ENCODE measurements around the gene HNF4A. TPM values are rescaled to one million over a fixed set of nuclear protein-coding genes. Genes with fewer than 3 reads are reported as not detected.

Gene HNF4A
- total and polyA plus RNA-seq, 2 of the 13 experiments (the other 11 are each of a cell fraction or from before 2014, with no cell fraction given) = 80.9 to 169 TPM

DNA sequence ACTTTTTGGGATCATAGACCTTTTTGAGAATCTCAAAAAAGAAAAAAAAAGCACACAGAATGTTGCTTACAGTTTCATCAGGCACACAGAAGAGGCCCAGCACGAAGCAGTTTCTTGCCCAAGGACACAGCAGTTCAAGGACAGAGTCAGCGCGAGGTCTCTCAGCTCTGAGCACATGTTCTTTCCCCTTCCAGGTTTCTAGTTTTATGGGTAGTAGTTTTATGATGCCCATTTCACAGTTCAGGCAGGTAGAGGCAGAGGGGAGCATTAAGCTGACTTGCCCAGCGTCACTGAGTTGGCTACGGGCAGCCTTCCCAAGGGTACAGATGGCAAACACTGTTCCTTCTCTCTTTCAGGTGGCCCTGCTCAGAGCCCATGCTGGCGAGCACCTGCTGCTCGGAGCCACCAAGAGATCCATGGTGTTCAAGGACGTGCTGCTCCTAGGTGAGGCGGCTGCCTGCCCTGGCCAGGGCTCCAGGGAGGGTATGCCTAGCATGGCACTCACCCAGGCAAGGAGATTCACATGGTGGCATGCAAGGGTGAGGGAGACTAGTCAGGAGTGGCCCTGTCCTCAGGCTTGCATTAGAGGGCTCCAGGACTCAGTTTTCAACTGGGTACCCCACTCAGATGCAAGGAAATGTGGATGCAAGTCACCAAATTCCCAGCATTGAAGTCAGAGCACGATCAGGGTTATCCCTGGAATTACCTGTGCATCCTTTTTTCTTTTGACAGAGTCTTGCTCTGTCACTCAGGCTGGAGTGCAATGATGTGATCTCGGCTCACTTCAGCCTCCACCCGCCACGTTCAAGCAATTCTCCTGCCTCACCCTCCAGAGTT is 62.8 kb downstream of the HNF4A start (continued):
- 0 out of 2 replicates have a peak, but pooled peaks have one; percentile 15 for TF ChIP-seq MIER2 (CRISPR knock-in tag; IDR thresholded peaks at IDR 0.05)
- TF ChIP-seq TBX2 (CRISPR knock-in tag; IDR thresholded peaks at IDR 0.05; ENCODE audit: borderline replicate concordance) = peak; percentile 84
- peak; percentile 78; the same call in 1 of the 2 replicates for TF ChIP-seq IRX3 (CRISPR knock-in tag; IDR thresholded peaks at IDR 0.05; ENCODE audit: borderline replicate concordance, low read depth)
- TF ChIP-seq RBM39 (IDR thresholded peaks at IDR 0.05; ENCODE audit: low read depth, low read length, poor library complexity, severe bottlenecking) = no peak
- peak; percentile 99 for TF ChIP-seq ZMYM3 (CRISPR knock-in tag; IDR thresholded peaks at IDR 0.05)
- peak; percentile 65 for TF ChIP-seq ARNTL (CRISPR knock-in tag; IDR thresholded peaks at IDR 0.05)
- TF ChIP-seq, protein P1, sequence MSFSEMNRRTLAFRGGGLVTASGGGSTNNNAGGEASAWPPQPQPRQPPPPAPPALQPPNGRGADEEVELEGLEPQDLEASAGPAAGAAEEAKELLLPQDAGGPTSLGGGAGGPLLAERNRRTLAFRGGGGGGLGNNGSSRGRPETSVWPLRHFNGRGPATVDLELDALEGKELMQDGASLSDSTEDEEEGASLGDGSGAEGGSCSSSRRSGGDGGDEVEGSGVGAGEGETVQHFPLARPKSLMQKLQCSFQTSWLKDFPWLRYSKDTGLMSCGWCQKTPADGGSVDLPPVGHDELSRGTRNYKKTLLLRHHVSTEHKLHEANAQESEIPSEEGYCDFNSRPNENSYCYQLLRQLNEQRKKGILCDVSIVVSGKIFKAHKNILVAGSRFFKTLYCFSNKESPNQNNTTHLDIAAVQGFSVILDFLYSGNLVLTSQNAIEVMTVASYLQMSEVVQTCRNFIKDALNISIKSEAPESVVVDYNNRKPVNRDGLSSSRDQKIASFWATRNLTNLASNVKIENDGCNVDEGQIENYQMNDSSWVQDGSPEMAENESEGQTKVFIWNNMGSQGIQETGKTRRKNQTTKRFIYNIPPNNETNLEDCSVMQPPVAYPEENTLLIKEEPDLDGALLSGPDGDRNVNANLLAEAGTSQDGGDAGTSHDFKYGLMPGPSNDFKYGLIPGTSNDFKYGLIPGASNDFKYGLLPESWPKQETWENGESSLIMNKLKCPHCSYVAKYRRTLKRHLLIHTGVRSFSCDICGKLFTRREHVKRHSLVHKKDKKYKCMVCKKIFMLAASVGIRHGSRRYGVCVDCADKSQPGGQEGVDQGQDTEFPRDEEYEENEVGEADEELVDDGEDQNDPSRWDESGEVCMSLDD (CRISPR knock-in tag; IDR thresholded peaks at IDR 0.05; ENCODE audit: borderline replicate concordance) = 0 out of 2 replicates have a peak, but pooled peaks have one; percentile 36
- no peak for TF ChIP-seq NFIC (IDR thresholded peaks at IDR 0.05; ENCODE audit: low read length)
- TF ChIP-seq, protein P2, sequence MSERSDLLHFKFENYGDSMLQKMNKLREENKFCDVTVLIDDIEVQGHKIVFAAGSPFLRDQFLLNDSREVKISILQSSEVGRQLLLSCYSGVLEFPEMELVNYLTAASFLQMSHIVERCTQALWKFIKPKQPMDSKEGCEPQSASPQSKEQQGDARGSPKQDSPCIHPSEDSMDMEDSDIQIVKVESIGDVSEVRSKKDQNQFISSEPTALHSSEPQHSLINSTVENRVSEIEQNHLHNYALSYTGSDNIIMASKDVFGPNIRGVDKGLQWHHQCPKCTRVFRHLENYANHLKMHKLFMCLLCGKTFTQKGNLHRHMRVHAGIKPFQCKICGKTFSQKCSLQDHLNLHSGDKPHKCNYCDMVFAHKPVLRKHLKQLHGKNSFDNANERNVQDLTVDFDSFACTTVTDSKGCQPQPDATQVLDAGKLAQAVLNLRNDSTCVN (CRISPR knock-in tag; IDR thresholded peaks at IDR 0.05; ENCODE audit: borderline replicate concordance) = peak; percentile 46; the same call in 1 of the 2 replicates
- TF ChIP-seq, protein P3, sequence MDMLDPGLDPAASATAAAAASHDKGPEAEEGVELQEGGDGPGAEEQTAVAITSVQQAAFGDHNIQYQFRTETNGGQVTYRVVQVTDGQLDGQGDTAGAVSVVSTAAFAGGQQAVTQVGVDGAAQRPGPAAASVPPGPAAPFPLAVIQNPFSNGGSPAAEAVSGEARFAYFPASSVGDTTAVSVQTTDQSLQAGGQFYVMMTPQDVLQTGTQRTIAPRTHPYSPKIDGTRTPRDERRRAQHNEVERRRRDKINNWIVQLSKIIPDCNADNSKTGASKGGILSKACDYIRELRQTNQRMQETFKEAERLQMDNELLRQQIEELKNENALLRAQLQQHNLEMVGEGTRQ (IDR thresholded peaks at IDR 0.05; ENCODE audit: low read depth, low read length) = no peak
- TF ChIP-seq, protein P3 (CRISPR knock-in tag; IDR thresholded peaks at IDR 0.05; ENCODE audit: borderline replicate concordance) = peak; percentile 51; the same call in 1 of the 2 replicates
- peak; percentile 99 for TF ChIP-seq KDM1A (CRISPR knock-in tag; IDR thresholded peaks at IDR 0.05)
- peak; percentile 49; the same call in 1 of the 2 replicates for TF ChIP-seq MEIS2 (CRISPR knock-in tag; IDR thresholded peaks at IDR 0.05)
- TF ChIP-seq HOXA5 (CRISPR knock-in tag; IDR thresholded peaks at IDR 0.05) = peak; percentile 74; the same call in 1 of the 2 replicates
- TF ChIP-seq ZNF446 (CRISPR knock-in tag; IDR thresholded peaks at IDR 0.05) = peak; percentile 37; the same call in 1 of the 2 replicates
- TF ChIP-seq ZNF788 (CRISPR knock-in tag; IDR thresholded peaks at IDR 0.05; ENCODE audit: borderline replicate concordance) = peak; percentile 81
- peak; percentile 82; the same call in 1 of the 2 replicates for TF ChIP-seq ZFP36L1 (CRISPR knock-in tag; IDR thresholded peaks at IDR 0.05)
- no peak for TF ChIP-seq FOSL1 (CRISPR knock-in tag; IDR thresholded peaks at IDR 0.05; ENCODE audit: borderline replicate concordance)
- no peak for TF ChIP-seq PCBP2 (optimal IDR thresholded peaks at IDR 0.05; ENCODE audit: low read depth, low read length, poor library complexity, severe bottlenecking)
- TF ChIP-seq KDM2A (CRISPR knock-in tag; IDR thresholded peaks at IDR 0.05; ENCODE audit: borderline replicate concordance, low read depth) = peak; percentile 8; the same call in 1 of the 2 replicates
